K562 (cell line): ENCODE measurements around the gene SBDS. TPM values are rescaled to one million over a fixed set of nuclear protein-coding genes. Genes with fewer than 3 reads are reported as not detected.

Experiments used
- FOXA3 ChIP-seq, 2 experiments: fragments of 450-650 bp in 1 of 2; sonication (generic) in 1 of 2; formaldehyde crosslinking; IDR thresholded peaks in 1 of 2; conservative IDR thresholded peaks in 1 of 2; 2 replicates each; pipeline versions ENCODE4 v1.4.0 to v1.8.0; 2020 to 2022; ENCODE audit warnings: mild to moderate bottlenecking in 2 of 2, missing genetic modification reagents in 1 of 2
- FOXP1 ChIP-seq: sonication (generic); formaldehyde crosslinking; IDR thresholded peaks from 2 replicates; pipeline ENCODE4 v1.8.0; 2022; ENCODE audit warnings: mild to moderate bottlenecking, missing genetic modification reagents
- HMG20B ChIP-seq: fragments of 250-450 bp; sonication (Bioruptor Pico); IDR thresholded peaks from 2 replicates; pipeline ENCODE4 v1.5.0; 2021; ENCODE audit warnings: mild to moderate bottlenecking
- MAZ ChIP-seq, 2 experiments: fragments of 450-650 bp in 1 of 2; sonication (generic) in 1 of 2; formaldehyde crosslinking; IDR thresholded peaks in 1 of 2; conservative IDR thresholded peaks in 1 of 2; 2 replicates each; pipeline versions ENCODE4 v1.4.0 to v1.5.0; 2020; ENCODE audit warnings: mild to moderate bottlenecking in 1 of 2, missing genetic modification reagents in 1 of 2
- NFATC3 ChIP-seq: fragments of 450-650 bp; IDR thresholded peaks from 2 replicates; pipeline ENCODE4 v1.6.1; 2017; ENCODE audit warnings: mild to moderate bottlenecking
- PPARD ChIP-seq: fragments of 250-450 bp; sonication (Bioruptor Pico); IDR thresholded peaks from 2 replicates; pipeline ENCODE4 v1.8.0; 2022; ENCODE audit warnings: inconsistent platforms, mild to moderate bottlenecking, moderate library complexity
- SMARCA4 ChIP-seq: fragments of 450-650 bp; IDR thresholded peaks from 2 replicates; pipeline ENCODE4 v1.6.1; 2016
- polyA plus RNA-seq, 8 experiments: library from polyadenylated mRNA; depleted of rRNA in 4 of 8; stranded (reverse) in 5 of 8; unstranded in 3 of 8; fragments of >200 nt; fragmentation: Nextera tagmentation in 2 of 8; fragmentation: Illumina TruSeq in 1 of 8; extraction: Ambion mirVana in 2 of 8; extraction: Trizol in 1 of 8; gene quantifications; 2 replicates each; pipeline versions ENCODE4 v1.2.1 to v1.2.3, GENCODE V29; 2011 to 2014; ENCODE audit warnings: inconsistent platforms in 1 of 8, missing spikeins in 1 of 8
- total RNA-seq, 7 experiments: library from RNA; depleted of rRNA in 6 of 7; stranded (reverse); fragments of >200 nt in 6 of 7; fragmentation: Illumina TruSeq in 2 of 7; extraction: Trizol in 2 of 7; gene quantifications; 2 replicates each; pipeline versions ENCODE4 v1.2.1 to v1.2.3, GENCODE V29; 2011 to 2021; ENCODE audit warnings: low replicate concordance in 1 of 7
- TF ChIP-seq, protein P1 (sequence below): fragments of 450-650 bp; IDR thresholded peaks from 2 replicates; pipeline ENCODE4 v1.6.1; 2016; ENCODE audit warnings: mild to moderate bottlenecking, moderate library complexity
- TF ChIP-seq, protein P2 (sequence below): sonication (generic); formaldehyde crosslinking; IDR thresholded peaks from 2 replicates; pipeline ENCODE4 v1.8.0; 2022; ENCODE audit warnings: missing genetic modification reagents, mild to moderate bottlenecking, borderline replicate concordance
- TF ChIP-seq, protein P3 (sequence below): fragments of 450-650 bp; IDR thresholded peaks from 2 replicates; pipeline ENCODE4 v1.6.1; 2017; ENCODE audit warnings: antibody characterized with exemption, mild to moderate bottlenecking

SBDS gene
- total and polyA plus RNA-seq, 9 of the 15 experiments (the other 6 are each of a cell fraction or from before 2014, with no cell fraction given) = 105 to 174 (median 117) TPM

DNA sequence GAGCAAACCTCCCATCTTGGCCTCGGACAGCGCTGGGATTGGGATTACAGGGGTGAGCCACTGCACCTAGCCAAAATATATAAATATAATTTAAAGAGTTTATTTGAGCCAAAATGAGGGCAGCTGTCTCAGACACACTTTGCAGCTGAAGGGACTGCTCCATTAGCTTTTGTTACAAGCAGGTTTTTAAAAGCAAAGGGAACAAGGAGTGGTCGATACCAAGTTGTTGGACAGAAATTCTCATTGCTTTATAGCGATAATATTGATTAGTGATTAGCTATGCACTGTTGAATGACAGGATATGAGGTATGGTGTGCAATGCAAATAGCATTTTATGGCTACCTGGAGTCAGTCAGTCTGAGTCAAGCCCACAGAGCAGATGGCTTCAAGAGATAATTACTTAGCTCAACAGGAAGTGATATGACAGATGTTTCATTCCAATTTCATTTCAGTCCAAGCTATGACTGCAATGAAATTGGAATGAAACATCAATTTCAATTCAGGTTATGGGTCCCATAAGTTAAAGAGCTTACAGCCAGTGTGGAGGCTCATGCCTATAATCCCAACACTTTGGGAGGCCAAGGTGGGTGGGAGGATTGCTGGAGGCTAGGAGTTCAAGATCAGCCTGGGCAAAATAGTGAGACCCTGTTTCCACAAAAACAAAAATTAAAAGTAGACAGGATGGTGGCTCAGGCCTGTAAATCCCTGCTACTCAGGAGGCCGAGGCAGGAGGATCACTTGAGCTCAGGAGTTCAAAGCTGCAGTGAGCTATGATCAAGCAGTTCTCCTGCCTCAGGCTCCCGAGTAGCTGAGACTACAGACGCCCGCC, 24.4 kb upstream of the SBDS start (continued):
- TF ChIP-seq, protein P1, sequence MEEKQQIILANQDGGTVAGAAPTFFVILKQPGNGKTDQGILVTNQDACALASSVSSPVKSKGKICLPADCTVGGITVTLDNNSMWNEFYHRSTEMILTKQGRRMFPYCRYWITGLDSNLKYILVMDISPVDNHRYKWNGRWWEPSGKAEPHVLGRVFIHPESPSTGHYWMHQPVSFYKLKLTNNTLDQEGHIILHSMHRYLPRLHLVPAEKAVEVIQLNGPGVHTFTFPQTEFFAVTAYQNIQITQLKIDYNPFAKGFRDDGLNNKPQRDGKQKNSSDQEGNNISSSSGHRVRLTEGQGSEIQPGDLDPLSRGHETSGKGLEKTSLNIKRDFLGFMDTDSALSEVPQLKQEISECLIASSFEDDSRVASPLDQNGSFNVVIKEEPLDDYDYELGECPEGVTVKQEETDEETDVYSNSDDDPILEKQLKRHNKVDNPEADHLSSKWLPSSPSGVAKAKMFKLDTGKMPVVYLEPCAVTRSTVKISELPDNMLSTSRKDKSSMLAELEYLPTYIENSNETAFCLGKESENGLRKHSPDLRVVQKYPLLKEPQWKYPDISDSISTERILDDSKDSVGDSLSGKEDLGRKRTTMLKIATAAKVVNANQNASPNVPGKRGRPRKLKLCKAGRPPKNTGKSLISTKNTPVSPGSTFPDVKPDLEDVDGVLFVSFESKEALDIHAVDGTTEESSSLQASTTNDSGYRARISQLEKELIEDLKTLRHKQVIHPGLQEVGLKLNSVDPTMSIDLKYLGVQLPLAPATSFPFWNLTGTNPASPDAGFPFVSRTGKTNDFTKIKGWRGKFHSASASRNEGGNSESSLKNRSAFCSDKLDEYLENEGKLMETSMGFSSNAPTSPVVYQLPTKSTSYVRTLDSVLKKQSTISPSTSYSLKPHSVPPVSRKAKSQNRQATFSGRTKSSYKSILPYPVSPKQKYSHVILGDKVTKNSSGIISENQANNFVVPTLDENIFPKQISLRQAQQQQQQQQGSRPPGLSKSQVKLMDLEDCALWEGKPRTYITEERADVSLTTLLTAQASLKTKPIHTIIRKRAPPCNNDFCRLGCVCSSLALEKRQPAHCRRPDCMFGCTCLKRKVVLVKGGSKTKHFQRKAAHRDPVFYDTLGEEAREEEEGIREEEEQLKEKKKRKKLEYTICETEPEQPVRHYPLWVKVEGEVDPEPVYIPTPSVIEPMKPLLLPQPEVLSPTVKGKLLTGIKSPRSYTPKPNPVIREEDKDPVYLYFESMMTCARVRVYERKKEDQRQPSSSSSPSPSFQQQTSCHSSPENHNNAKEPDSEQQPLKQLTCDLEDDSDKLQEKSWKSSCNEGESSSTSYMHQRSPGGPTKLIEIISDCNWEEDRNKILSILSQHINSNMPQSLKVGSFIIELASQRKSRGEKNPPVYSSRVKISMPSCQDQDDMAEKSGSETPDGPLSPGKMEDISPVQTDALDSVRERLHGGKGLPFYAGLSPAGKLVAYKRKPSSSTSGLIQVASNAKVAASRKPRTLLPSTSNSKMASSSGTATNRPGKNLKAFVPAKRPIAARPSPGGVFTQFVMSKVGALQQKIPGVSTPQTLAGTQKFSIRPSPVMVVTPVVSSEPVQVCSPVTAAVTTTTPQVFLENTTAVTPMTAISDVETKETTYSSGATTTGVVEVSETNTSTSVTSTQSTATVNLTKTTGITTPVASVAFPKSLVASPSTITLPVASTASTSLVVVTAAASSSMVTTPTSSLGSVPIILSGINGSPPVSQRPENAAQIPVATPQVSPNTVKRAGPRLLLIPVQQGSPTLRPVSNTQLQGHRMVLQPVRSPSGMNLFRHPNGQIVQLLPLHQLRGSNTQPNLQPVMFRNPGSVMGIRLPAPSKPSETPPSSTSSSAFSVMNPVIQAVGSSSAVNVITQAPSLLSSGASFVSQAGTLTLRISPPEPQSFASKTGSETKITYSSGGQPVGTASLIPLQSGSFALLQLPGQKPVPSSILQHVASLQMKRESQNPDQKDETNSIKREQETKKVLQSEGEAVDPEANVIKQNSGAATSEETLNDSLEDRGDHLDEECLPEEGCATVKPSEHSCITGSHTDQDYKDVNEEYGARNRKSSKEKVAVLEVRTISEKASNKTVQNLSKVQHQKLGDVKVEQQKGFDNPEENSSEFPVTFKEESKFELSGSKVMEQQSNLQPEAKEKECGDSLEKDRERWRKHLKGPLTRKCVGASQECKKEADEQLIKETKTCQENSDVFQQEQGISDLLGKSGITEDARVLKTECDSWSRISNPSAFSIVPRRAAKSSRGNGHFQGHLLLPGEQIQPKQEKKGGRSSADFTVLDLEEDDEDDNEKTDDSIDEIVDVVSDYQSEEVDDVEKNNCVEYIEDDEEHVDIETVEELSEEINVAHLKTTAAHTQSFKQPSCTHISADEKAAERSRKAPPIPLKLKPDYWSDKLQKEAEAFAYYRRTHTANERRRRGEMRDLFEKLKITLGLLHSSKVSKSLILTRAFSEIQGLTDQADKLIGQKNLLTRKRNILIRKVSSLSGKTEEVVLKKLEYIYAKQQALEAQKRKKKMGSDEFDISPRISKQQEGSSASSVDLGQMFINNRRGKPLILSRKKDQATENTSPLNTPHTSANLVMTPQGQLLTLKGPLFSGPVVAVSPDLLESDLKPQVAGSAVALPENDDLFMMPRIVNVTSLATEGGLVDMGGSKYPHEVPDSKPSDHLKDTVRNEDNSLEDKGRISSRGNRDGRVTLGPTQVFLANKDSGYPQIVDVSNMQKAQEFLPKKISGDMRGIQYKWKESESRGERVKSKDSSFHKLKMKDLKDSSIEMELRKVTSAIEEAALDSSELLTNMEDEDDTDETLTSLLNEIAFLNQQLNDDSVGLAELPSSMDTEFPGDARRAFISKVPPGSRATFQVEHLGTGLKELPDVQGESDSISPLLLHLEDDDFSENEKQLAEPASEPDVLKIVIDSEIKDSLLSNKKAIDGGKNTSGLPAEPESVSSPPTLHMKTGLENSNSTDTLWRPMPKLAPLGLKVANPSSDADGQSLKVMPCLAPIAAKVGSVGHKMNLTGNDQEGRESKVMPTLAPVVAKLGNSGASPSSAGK = no peak
- TF ChIP-seq SMARCA4 (peak; percentile 98), MAZ (CRISPR knock-in tag; conservative IDR thresholded peaks at IDR 0.05 in 1 of 2, IDR thresholded peaks at IDR 0.05 in 1 of 2) (peak in 1 of 2 experiments; percentile 5; a peak in 1 of 4 replicates), FOXA3 (CRISPR knock-in tag; conservative IDR thresholded peaks at IDR 0.05 in 1 of 2, IDR thresholded peaks at IDR 0.05 in 1 of 2) (peak in 1 of 2 experiments; percentile 70; a peak in 2 of 4 replicates), HMG20B (CRISPR knock-in tag) (no peak), NFATC3 (no peak), PPARD (CRISPR knock-in tag) (no peak), FOXP1 (CRISPR knock-in tag) (no peak)
- TF ChIP-seq, protein P2, sequence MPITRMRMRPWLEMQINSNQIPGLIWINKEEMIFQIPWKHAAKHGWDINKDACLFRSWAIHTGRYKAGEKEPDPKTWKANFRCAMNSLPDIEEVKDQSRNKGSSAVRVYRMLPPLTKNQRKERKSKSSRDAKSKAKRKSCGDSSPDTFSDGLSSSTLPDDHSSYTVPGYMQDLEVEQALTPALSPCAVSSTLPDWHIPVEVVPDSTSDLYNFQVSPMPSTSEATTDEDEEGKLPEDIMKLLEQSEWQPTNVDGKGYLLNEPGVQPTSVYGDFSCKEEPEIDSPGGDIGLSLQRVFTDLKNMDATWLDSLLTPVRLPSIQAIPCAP = no peak
- TF ChIP-seq, protein P3, sequence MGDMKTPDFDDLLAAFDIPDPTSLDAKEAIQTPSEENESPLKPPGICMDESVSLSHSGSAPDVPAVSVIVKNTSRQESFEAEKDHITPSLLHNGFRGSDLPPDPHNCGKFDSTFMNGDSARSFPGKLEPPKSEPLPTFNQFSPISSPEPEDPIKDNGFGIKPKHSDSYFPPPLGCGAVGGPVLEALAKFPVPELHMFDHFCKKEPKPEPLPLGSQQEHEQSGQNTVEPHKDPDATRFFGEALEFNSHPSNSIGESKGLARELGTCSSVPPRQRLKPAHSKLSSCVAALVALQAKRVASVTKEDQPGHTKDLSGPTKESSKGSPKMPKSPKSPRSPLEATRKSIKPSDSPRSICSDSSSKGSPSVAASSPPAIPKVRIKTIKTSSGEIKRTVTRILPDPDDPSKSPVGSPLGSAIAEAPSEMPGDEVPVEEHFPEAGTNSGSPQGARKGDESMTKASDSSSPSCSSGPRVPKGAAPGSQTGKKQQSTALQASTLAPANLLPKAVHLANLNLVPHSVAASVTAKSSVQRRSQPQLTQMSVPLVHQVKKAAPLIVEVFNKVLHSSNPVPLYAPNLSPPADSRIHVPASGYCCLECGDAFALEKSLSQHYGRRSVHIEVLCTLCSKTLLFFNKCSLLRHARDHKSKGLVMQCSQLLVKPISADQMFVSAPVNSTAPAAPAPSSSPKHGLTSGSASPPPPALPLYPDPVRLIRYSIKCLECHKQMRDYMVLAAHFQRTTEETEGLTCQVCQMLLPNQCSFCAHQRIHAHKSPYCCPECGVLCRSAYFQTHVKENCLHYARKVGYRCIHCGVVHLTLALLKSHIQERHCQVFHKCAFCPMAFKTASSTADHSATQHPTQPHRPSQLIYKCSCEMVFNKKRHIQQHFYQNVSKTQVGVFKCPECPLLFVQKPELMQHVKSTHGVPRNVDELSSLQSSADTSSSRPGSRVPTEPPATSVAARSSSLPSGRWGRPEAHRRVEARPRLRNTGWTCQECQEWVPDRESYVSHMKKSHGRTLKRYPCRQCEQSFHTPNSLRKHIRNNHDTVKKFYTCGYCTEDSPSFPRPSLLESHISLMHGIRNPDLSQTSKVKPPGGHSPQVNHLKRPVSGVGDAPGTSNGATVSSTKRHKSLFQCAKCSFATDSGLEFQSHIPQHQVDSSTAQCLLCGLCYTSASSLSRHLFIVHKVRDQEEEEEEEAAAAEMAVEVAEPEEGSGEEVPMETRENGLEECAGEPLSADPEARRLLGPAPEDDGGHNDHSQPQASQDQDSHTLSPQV = peak; percentile 96
